GM19043 (cell line): ENCODE data around the gene GOLGA6B.
"Not testable (repeated sequence)": the region's sequence is repeated elsewhere in the genome, so short reads cannot be mapped to it uniquely, and the experiment has no call there.

ENCODE experiments used
- ATAC-seq: cut with Tn5 transposase; IDR thresholded peaks from one replicate; pipeline ENCODE4 v1.9.1; 2021; ENCODE audit warnings: low read depth; ENCODE audit not compliant: unreplicated experiment

Gene GOLGA6B

GRCh38 chr15:72654397-72654796 is at the start of gene GOLGA6B:
Gene GOLGA6B (plus strand): TSS chr15:72654697. CDS start chr15:72654738, 41 bp downstream.
- ATAC-seq: not testable (repeated sequence)

- ATAC-seq: no peak
Observed at GRCh38 chr15:72604794-72605193, 49.7 kb upstream of the GOLGA6B start.

GRCh38 chr15:72608084-72608483 is 46.4 kb upstream of the GOLGA6B start:
- not testable (repeated sequence) for ATAC-seq

GRCh38 chr15:72609862-72610261 is 44.6 kb upstream of the GOLGA6B start:
- no peak for ATAC-seq

- ATAC-seq: not testable (repeated sequence)
Observed at GRCh38 chr15:72612324-72612723, 42.2 kb upstream of the GOLGA6B start.

- ATAC-seq: no peak
Observed at GRCh38 chr15:72614810-72615532, 39.5 kb upstream of the GOLGA6B start.

GRCh38 chr15:72615533-72616233 is 38.8 kb upstream of the GOLGA6B start:
- not testable (repeated sequence) for ATAC-seq

GRCh38 chr15:72616491-72617210 is 37.8 kb upstream of the GOLGA6B start:
- ATAC-seq: no peak

- not testable (repeated sequence) for ATAC-seq
Observed at GRCh38 chr15:72623854-72624253, 30.6 kb upstream of the GOLGA6B start.

- ATAC-seq: not testable (repeated sequence)
Observed at GRCh38 chr15:72626153-72626552, 28.3 kb upstream of the GOLGA6B start.

- ATAC-seq: not testable (repeated sequence)
Observed at GRCh38 chr15:72628249-72629067, 26.0 kb upstream of the GOLGA6B start.

GRCh38 chr15:72629068-72629570 is 25.4 kb upstream of the GOLGA6B start:
- ATAC-seq: not testable (repeated sequence)

GRCh38 chr15:72636519-72637282 is 17.8 kb upstream of the GOLGA6B start:
- not testable (repeated sequence) for ATAC-seq

- ATAC-seq: not testable (repeated sequence)
Observed at GRCh38 chr15:72639759-72640483, 14.6 kb upstream of the GOLGA6B start.

- ATAC-seq: not testable (repeated sequence)
Observed at GRCh38 chr15:72642271-72642670, 12.2 kb upstream of the GOLGA6B start.

- not testable (repeated sequence) for ATAC-seq
Observed at GRCh38 chr15:72648631-72649253, 5.8 kb upstream of the GOLGA6B start.

- not testable (repeated sequence) for ATAC-seq
Observed at GRCh38 chr15:72656014-72656413, 1.5 kb downstream of the GOLGA6B start.

- not testable (repeated sequence) for ATAC-seq
Observed at GRCh38 chr15:72661081-72661480, 6.6 kb downstream of the GOLGA6B start.
